GM19395 (cell line): ENCODE results near the gene NKAIN4.
"Not testable (repeated sequence)": the region's sequence is repeated elsewhere in the genome, so short reads cannot be mapped to it uniquely, and the experiment has no call there.

Source experiments
- ATAC-seq: cut with Tn5 transposase; IDR thresholded peaks from one replicate; pipeline ENCODE4 v1.9.1; 2021; ENCODE audit warnings: mild to moderate bottlenecking, moderate library complexity; ENCODE audit not compliant: unreplicated experiment

Gene NKAIN4

GRCh38 chr20:63258781-63259180 lies 4.5 kb upstream of the NKAIN4 start:
- no peak for ATAC-seq

GRCh38 chr20:63257629-63258028 lies 3.4 kb upstream of the NKAIN4 start:
- no peak for ATAC-seq

DNA sequence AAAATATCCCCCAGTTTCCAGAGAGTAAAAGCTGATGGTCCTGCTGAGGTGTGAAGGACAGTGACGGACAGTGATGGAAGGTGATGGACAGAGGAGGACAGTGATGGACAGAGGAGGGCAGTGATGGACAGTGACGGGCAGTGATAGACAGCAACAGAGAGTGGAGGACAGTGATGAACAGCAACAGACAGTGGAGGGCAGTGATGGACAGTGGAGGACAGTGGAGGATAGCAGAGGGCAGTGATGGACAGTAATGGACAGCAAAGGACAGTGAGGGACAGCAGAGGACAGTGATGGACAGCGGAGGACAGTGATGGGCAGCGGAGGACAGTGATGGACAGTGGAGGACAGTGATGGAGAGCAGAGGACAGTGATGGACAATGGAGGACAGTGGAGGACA lies 2.7 kb upstream of the NKAIN4 start:
- no peak for ATAC-seq

DNA sequence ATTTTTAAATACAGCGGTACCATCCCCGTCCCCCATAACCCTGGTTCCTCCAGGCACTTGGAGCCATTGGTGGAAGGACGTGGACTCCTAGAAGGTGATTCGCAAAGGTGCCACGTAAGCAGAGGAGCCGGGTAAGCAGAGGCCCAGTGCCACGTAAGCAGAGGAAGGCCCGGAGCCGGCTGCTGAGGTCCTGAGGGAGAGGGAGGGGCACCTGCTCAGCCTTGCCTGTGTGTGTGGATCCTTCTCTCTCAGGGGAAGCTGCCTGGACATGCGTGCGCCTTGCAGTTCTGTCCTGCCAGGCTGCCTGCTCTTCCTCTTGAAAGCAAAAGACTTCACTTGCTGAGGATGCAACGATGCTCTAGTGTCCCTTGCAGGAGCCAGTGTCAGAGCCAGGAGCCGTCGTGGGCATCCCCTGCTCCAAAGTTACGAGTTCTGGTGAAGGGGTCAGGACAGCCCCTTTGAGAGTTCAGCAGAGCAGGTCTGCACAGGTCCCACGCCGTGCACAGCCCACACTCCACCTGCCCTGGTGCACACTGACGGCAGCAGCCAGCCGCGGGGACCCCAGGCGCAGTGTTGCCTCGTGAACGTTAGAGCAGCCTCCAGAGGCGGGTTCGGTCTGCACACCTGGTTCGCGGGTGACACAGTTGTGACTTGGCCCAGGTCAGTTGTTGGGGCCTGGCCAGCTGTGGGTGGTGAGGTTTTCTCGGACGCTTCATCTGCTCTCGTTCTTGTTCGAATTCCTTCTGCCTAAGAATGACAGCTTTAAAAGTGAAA lies 1.9 kb upstream of the NKAIN4 start:
- ATAC-seq = no peak

DNA sequence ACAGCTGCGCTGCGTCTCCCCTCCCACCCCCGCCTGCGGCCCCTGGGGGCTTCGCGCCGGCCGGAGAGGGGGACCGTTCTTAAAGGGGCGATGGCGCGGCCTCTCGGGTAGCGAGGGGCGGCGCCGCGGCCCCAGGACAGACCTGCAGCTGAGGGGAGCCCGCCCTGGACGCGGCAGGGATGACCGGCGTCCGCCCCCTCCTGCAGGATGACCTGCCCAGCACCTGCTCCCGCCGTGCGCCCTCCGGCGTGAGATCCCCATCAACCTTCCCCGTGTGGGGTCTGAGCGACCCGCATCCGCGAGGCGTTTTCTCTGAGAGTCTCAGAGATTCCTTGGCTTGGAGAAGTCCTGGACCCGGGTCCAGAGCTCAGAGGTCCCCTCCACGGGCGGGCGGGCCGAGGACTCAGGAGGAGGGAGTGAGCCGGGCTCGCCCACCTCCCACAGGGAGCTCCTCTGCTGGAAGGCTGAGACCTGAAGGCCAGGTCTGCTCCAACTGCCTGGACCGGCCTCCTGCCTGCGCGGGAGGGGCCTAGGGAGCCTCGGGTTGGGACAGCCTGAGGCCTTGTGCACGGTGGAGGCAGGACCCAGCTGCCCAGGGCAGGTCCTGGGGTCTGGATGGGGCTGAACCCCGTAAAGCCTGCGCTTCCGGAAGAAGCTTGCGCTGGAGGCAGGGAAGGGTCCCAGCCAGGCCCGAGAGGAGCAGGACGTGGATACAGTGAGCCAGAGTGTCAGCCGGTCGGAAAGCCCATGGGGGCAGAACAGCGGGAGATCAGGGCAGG lies 532 bp upstream of the NKAIN4 start:
- ATAC-seq = no peak

- no peak for ATAC-seq
These were observed 628 bp downstream of the NKAIN4 start for GRCh38 chr20:63253438-63254231.

DNA sequence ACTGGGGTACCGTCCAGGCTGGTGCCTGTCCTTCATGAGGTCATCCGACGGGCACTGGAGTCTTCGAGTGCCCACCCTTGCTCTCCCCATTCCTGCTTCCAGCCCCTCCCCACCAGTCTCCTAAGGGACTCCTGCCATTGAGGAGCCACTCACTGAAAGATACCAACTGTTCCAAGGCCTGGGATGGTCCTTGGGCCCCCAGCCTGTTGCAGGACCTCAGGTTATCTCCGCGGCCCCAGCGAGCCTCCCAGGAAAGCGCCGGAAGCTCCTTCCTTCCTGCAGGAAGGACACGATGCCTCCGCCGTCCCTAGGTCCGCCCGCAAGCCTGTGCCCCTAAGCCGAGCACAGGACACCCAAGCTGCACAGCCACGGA lies 1.2 kb downstream of the NKAIN4 start:
- ATAC-seq = no peak

DNA sequence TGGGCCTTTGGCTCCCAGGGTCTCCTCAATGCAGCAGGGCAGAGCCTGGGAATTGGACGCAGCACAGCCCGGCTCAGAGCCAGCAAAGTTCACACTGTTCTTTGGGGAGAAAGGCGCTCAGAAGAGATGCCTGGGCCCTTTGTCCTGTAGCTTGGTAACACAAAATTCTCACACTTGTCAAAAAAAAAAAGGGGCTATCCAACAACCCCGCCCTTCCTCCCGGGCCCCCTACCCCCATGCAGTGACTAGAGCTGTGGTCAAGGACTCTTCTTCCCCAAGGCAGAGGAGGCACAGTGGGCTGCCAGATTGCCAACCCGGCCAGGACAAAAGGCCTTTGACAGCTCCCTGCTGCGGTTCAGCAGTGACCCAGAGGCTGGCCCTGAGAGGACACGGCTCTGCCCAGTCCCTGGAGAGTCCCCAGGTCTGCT lies 2.0 kb downstream of the NKAIN4 start:
- ATAC-seq = no peak

DNA sequence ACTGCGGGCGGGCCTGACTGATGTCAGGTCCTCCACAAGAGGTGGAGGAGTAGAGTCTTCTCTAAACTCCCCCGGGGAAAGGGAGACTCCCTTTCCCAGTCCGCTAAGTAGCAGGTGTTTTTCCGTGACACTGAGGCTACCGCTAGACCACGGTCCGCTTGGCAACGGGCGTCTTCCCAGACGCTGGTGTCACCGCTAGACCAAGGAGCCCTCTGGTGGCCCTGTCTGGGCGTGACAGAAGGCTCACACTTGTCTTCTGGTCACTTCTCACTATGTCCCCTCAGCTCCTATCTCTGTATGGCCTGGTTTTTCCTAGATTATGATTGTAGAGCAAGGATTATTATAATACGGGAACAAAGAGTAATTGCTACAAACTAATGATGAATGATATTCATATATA lies 2.9 kb downstream of the NKAIN4 start:
- ATAC-seq = not testable (repeated sequence)

DNA sequence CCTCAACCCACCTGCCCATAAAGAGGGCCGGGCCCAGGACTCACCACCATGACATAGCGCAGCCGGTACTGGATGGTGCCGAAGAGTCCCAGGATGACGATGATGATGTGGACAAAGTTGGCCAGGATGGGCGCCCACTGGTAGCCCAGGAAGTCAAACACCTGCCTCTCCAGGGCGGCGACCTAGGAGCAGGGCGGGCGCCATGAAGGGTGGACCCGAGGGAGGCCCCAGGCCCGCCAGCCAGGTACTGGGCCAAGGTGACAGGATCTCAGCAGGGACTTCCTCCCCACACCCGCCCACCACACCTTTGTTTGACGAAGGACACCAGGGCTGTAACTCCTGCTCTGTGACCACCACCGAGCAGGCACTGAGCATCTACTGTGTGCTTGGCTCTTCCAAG lies 4.4 kb downstream of the NKAIN4 start:
- ATAC-seq = no peak

GRCh38 chr20:63248835-63249591 lies 5.2 kb downstream of the NKAIN4 start:
- no peak for ATAC-seq

DNA sequence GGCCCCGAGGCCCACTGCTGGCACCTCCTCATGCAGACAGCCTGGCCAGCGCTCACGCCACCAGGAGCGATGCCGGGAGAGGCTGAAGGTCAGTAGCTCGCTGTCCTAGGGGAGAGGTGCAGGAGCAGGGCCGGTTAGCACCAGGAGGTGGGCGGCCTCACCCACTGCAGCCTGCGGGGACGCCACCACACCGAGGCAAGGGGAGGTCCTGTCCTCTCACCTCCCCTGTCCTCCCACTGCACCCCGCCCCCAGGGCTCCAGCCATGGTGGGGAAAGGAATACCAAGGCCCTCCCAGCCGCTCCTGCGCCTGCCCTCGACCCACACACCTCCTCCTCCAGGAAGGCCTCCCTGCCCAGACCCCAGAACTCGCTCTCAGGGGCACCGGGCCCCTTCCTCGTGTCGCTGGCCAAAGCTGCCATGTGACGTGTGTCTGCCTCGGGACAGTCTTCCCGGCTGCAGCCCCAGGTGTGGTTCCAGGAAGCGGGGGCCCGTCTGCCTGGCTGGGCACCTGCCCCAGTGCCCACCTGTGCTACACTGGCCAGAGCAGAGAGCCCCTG lies 6.5 kb downstream of the NKAIN4 start:
- ATAC-seq = no peak

GRCh38 chr20:63246490-63247288 lies 7.6 kb downstream of the NKAIN4 start:
- ATAC-seq = no peak

DNA sequence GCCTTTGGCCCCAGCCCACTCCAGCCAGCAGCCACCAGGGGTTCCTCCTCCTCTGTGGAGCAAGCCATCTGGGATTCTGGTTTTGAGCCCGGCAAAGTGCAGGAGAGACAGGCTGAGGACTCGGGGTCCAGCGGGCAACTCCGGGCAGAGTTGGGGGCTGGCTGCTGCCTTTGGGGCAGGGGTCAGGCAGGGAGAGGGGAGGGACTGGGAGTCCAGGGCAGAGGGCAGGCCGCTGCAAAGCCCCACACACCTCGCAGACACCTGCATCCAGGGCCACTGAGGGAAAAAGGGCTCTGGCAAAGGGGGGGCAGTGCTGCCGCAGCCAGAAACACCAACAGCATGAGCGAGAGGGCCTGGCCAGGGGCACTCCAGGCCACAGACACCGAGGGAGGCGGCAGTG lies 9.8 kb downstream of the NKAIN4 start:
- no peak for ATAC-seq

DNA sequence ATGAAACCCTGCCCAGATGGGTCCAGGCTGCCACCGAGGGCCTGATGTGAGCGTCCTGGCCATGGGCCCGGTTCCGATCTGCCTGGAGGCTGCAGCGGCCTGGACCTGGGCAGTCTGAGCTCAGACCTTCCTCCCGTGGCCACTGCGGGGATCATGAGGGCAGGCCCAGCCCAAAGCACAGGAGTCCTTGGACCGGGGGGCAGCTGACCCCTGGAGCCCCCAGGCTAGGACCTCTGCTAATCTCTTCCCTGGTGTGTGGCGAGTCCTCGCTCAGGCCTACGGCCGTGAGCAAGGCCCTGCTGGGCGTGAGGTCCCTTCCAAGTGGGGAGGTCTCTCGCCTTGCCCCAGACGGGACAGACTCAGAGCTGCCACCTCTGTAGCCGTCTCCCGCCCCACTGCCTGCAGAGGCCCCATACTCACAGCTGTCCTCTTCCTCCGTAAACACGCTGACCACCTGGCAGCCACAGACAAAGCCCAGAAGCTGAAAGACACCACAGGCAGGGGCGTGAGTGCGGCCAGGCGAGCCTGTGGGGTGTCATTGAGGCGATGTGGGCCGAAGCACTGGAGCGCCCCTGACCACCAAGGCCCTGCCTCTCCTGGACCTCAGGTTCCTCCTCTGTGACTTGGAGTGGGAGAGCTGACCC lies 10.5 kb downstream of the NKAIN4 start:
- ATAC-seq = no peak

- ATAC-seq = no peak
These were observed 11.5 kb downstream of the NKAIN4 start for GRCh38 chr20:63242736-63243135.

DNA sequence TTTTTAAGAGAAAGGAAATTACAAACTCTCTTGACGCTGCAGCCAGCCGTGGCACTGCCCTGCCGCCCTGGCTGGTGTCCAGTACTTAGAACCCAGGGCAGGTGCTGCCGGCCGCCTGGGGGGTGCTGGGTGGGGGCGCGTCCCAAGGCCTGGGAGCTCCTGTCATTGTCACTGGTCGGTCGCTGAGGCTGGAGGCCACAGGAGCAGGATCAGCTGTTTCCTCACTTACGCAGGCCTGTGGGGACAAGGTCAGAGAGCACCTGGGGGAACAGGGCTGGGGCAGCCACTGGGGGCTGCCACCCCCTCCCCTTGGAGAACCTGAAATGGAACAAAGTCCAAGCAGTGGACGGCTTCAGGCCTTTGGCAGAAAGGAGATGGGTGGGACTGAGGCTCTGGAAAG lies 13.0 kb downstream of the NKAIN4 start:
- ATAC-seq = no peak

DNA sequence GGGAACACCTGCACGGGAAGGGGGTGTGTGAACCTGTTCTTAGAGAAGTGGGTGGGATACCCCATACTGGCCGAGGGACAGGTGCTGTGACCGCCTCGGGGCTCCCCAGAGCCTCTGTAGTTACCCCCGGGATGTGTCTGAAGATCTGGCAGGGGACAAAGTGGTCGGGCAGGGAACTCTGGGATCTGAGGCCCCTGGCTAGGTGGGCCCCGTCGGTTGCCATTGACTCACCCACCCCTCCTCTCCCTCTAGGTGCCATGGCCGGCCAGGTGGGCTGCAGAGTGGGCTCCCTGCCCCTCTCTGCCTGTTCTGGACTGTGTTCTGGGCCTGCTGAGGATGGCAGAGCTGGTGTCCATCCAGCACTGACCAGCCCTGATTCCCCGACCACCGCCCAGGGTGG lies 14.3 kb downstream of the NKAIN4 start:
- no peak for ATAC-seq

- no peak for ATAC-seq
These were observed 14.8 kb downstream of the NKAIN4 start for GRCh38 chr20:63239431-63239830.
